Stimulated activated CD4-positive, alpha-beta T cell treated with anti-CD3 and anti-CD28 coated beads, TNF-alpha, amount 100 ng/mL, for 1 hour (primary cell): ENCODE measurements around the gene DOK7.

ENCODE experiments used
- DNase-seq, 3 donors: peaks; one replicate each; pipeline ENCODE4 v3.0.0-alpha.2; 2020; ENCODE audit warnings: low read depth in 3 of 3, low spot score in 1 of 3

Gene DOK7

GRCh38 chr4:3486541-3487540, 23.7 kb downstream of the DOK7 start:
- DNase-seq: no peak

GRCh38 chr4:3487861-3488260, 24.8 kb downstream of the DOK7 start:
- DNase-seq: no peak

- DNase-seq: no peak
Observed at GRCh38 chr4:3488820-3489219, 25.7 kb downstream of the DOK7 start.

- no peak for DNase-seq
Observed at GRCh38 chr4:3489451-3489962, 26.4 kb downstream of the DOK7 start.

GRCh38 chr4:3491681-3492405, 28.7 kb downstream of the DOK7 start:
- no peak for DNase-seq

- DNase-seq: no peak
Observed at GRCh38 chr4:3492741-3493719, 29.9 kb downstream of the DOK7 start.

- no peak for DNase-seq
Observed at GRCh38 chr4:3493720-3494461, 30.8 kb downstream of the DOK7 start.

- DNase-seq: no peak
Observed at GRCh38 chr4:3494462-3494871, 31.4 kb downstream of the DOK7 start.

GRCh38 chr4:3495204-3495975, 32.3 kb downstream of the DOK7 start:
- DNase-seq: no peak

GRCh38 chr4:3496021-3496420, 32.9 kb downstream of the DOK7 start:
- no peak for DNase-seq

- no peak for DNase-seq
Observed at GRCh38 chr4:3497095-3497494, 34.0 kb downstream of the DOK7 start.

- DNase-seq: no peak
Observed at GRCh38 chr4:3497523-3498389, 34.6 kb downstream of the DOK7 start.

- no peak for DNase-seq
Observed at GRCh38 chr4:3498407-3498806, 35.3 kb downstream of the DOK7 start.

- DNase-seq: no peak
Observed at GRCh38 chr4:3498901-3499510, 35.9 kb downstream of the DOK7 start.

GRCh38 chr4:3499710-3500109, 36.6 kb downstream of the DOK7 start:
- no peak for DNase-seq

GRCh38 chr4:3500111-3500510, 37.0 kb downstream of the DOK7 start:
- DNase-seq: no peak

GRCh38 chr4:3500634-3501101, 37.6 kb downstream of the DOK7 start:
- DNase-seq: no peak
